Endodermal cell (in vitro differentiated cells): ENCODE results near the gene RPL5. TPM values are rescaled to one million over a fixed set of nuclear protein-coding genes. Genes with fewer than 3 reads are reported as not detected.

Experiments
- DNase-seq: peaks from one replicate; pipeline ENCODE4 v3.0.0-alpha.2; 2017
- H3K27ac ChIP-seq: 2 replicates; pipeline ENCODE4 v1.5.1; 2013; ENCODE audit warnings: mild to moderate bottlenecking, low read depth, low read length, moderate library complexity
- H3K27me3 ChIP-seq: 2 replicates; pipeline ENCODE4 v1.6.1; 2013; ENCODE audit warnings: mild to moderate bottlenecking, low read length, moderate library complexity; ENCODE audit not compliant: insufficient read depth, control insufficient read depth, poor library complexity, severe bottlenecking
- H3K36me3 ChIP-seq: 2 replicates; pipeline ENCODE4 v1.7.0; 2013; ENCODE audit warnings: mild to moderate bottlenecking, low read length, moderate library complexity; ENCODE audit not compliant: control insufficient read depth, insufficient read depth
- H3K4me1 ChIP-seq: one replicate; pipeline ENCODE4 v1.7.0; 2013; ENCODE audit warnings: low read length; ENCODE audit not compliant: control insufficient read depth, insufficient read depth
- H3K4me3 ChIP-seq: 2 replicates; pipeline ENCODE4 v1.5.1; 2013; ENCODE audit warnings: mild to moderate bottlenecking, low read length, moderate library complexity
- H3K9ac ChIP-seq: 2 replicates; pipeline ENCODE4 v1.6.1; 2013; ENCODE audit warnings: mild to moderate bottlenecking, low read length, moderate library complexity; ENCODE audit not compliant: poor library complexity, severe bottlenecking; ENCODE audit errors: extremely low read depth
- H3K9me3 ChIP-seq: 2 replicates; pipeline ENCODE4 v1.6.1; 2013; ENCODE audit warnings: mild to moderate bottlenecking, low read length, moderate library complexity; ENCODE audit not compliant: control insufficient read depth
- H3K27ac Mint-ChIP-seq: 2 replicates; pipeline ENCODE4 v1.8.0; 2020; ENCODE audit warnings: mixed read lengths
- H3K27me3 Mint-ChIP-seq: 2 replicates; pipeline ENCODE4 v1.8.0; 2021; ENCODE audit warnings: mild to moderate bottlenecking, mixed read lengths; ENCODE audit not compliant: insufficient read depth
- H3K36me3 Mint-ChIP-seq: 2 replicates; pipeline ENCODE4 v1.8.0; 2020; ENCODE audit warnings: low read depth, mixed read lengths
- H3K4me1 Mint-ChIP-seq: 2 replicates; pipeline ENCODE4 v1.8.0; 2020; ENCODE audit warnings: mixed read lengths
- H3K4me3 Mint-ChIP-seq: 2 replicates; pipeline ENCODE4 v1.8.0; 2020; ENCODE audit warnings: mild to moderate bottlenecking, moderate library complexity, mixed read lengths
- H3K9me3 Mint-ChIP-seq: 2 replicates; pipeline ENCODE4 v1.8.0; 2020; ENCODE audit warnings: mild to moderate bottlenecking, mixed read lengths
- WGBS, 2 experiments: methylation state at CpG; one replicate each; pipeline versions ENCODE4 v1.1.5 to v1.1.7; 2013; ENCODE audit warnings: missing lambda C conversion rate in 2 of 2, mixed read lengths in 1 of 2; ENCODE audit not compliant: insufficient coverage in 1 of 2, insufficient read length in 1 of 2; 5-methylcytosine and 5-hydroxymethylcytosine counted together
- total RNA-seq, 2 donors: library from RNA; stranded (reverse); fragmentation: NEBNext Ultra II Directional in 1 of 2; extraction: Animal tissue kit (Norgen Biotek cat#: 25700) in 1 of 2; gene quantifications; 2 replicates in 1 of 2; 3 replicates in 1 of 2; pipeline ENCODE4 v1.2.1, GENCODE V29; 2021
- TF ChIP-seq, protein P1 (sequence below): fragments of 200-600 bp; sonication (generic); conservative IDR thresholded peaks from 2 replicates; pipeline ENCODE4 v1.5.0; 2021; ENCODE audit warnings: antibody characterized with exemption, mild to moderate bottlenecking

Gene RPL5
- total RNA-seq, 2 donors from 2014 or later, result 963 to 1,201 TPM

DNA sequence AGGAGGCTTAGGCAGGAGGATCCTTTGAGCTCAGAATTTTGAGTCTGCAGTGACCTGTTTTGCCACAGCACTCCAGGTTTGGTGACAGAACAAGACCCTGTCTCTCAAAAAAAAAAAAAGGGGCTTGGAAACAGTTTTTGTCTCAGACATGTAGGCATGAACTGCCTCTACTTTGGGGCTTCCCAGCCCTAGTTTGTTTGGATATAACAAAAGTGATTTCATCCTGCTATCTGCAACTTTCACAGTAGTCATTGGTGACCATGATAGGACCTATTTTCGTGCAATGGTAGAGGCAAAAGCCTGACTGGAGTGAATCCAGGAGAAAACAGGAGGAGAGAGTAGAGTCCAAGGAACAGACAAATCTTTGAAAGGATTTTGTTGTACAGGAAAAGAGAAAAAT, 26.6 kb upstream of the RPL5 start:
- Mint-ChIP-seq H3K9me3 (peaks cover 14% of the 10 kb centered on the region), H3K27ac (peak overlapping the region; percentile 80), H3K36me3 (peaks cover 6% of the 10 kb centered on the region), H3K4me3 (no peak overlapping the region), H3K27me3 (peaks cover 4% of the 10 kb centered on the region), H3K4me1 (peaks cover 5% of the 10 kb centered on the region)
- Histone ChIP-seq H3K27ac (no peak overlapping the region), H3K4me3 (peak overlapping the region; percentile 10), H3K36me3 (no peaks in the 10 kb centered on the region), H3K4me1 (no peaks in the 10 kb centered on the region), H3K9ac (peak overlapping the region; percentile 18), H3K9me3 (peaks cover 9% of the 10 kb centered on the region), H3K27me3 (no peaks in the 10 kb centered on the region)
- DNase-seq, result no peak
- TF ChIP-seq, protein P1, sequence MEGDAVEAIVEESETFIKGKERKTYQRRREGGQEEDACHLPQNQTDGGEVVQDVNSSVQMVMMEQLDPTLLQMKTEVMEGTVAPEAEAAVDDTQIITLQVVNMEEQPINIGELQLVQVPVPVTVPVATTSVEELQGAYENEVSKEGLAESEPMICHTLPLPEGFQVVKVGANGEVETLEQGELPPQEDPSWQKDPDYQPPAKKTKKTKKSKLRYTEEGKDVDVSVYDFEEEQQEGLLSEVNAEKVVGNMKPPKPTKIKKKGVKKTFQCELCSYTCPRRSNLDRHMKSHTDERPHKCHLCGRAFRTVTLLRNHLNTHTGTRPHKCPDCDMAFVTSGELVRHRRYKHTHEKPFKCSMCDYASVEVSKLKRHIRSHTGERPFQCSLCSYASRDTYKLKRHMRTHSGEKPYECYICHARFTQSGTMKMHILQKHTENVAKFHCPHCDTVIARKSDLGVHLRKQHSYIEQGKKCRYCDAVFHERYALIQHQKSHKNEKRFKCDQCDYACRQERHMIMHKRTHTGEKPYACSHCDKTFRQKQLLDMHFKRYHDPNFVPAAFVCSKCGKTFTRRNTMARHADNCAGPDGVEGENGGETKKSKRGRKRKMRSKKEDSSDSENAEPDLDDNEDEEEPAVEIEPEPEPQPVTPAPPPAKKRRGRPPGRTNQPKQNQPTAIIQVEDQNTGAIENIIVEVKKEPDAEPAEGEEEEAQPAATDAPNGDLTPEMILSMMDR, result no peak
- WGBS, 2 experiments, result 90 to 100% methylated on average over 1 of the region's 1 CpG

DNA sequence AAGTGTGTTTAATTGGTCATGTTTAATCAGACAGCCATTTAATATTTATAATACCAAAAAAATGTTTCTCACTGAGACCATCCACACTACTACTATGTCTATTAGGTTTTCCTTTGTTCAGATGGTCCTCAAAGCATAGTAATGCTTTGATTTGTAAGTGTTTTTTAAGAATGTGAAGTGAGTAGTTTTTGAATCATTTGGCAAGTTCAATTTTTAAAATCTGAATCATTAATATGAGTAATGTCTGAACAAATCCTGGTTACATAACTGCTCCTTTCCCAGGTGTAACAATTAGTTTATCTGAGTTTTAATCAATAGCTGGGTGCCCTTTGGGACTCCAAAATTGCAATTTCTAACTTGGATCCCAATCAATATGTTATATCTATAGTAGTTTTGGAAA, 23.5 kb upstream of the RPL5 start:
- no peaks in the 10 kb centered on the region for H3K4me1 ChIP-seq
- no peak for DNase-seq
- no peak overlapping the region for H3K27ac ChIP-seq
- TF ChIP-seq, protein P1, result no peak
- Mint-ChIP-seq H3K9me3 (peaks cover 14% of the 10 kb centered on the region), H3K36me3 (peaks cover 6% of the 10 kb centered on the region), H3K27ac (no peak overlapping the region), H3K4me3 (no peak overlapping the region), H3K27me3 (peaks cover 4% of the 10 kb centered on the region), H3K4me1 (peaks cover 5% of the 10 kb centered on the region)
- peaks cover 9% of the 10 kb centered on the region for H3K9me3 ChIP-seq
- H3K36me3 ChIP-seq, result no peaks in the 10 kb centered on the region
- no peak overlapping the region for H3K4me3 ChIP-seq
- no peaks in the 10 kb centered on the region for H3K27me3 ChIP-seq
- no peak overlapping the region for H3K9ac ChIP-seq

DNA sequence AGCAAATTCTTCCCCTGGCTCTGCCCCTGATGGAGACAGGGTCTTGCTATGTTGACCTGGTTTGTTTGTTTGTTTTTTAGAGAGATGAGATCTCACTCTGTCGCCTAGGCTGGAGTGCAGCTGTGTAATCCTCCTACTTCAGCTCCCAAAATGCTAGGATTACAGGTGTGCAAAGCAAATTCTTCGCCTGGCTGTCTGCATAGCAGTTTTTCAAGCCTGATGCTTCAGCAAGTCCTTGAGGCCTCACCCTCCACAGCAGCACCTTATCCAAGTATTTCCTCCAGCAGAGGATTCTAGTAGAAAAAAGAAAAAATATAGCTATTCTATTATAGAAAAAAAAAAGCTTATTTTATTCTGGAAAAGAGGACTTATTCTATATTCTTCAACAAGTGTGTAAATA, 15.1 kb upstream of the RPL5 start:
- TF ChIP-seq, protein P1, result no peak
- H3K9me3 Mint-ChIP-seq, result no peaks in the 10 kb centered on the region
- H3K4me3 Mint-ChIP-seq, result no peak overlapping the region
- H3K9ac ChIP-seq, result no peak overlapping the region
- H3K27ac Mint-ChIP-seq, result no peak overlapping the region
- WGBS, 2 experiments, result 89 to 93% methylated on average over 1 to 2 of the region's 2 CpGs
- no peaks in the 10 kb centered on the region for H3K27me3 ChIP-seq
- H3K27ac ChIP-seq, result no peak overlapping the region
- H3K4me1 ChIP-seq, result no peaks in the 10 kb centered on the region
- DNase-seq, result no peak
- H3K9me3 ChIP-seq, result no peaks in the 10 kb centered on the region
- H3K4me1 Mint-ChIP-seq, result no peaks in the 10 kb centered on the region
- H3K36me3 Mint-ChIP-seq, result no peaks in the 10 kb centered on the region
- H3K27me3 Mint-ChIP-seq, result no peaks in the 10 kb centered on the region
- H3K4me3 ChIP-seq, result no peak overlapping the region
- H3K36me3 ChIP-seq, result no peaks in the 10 kb centered on the region
